HG02571 (cell line): ENCODE results near the gene PRKAG2.
"Not testable (repeated sequence)": the region's sequence is repeated elsewhere in the genome, so short reads cannot be mapped to it uniquely, and the experiment has no call there.

Source experiments
- ATAC-seq: cut with Tn5 transposase; IDR thresholded peaks from one replicate; pipeline ENCODE4 v1.9.1; 2021; ENCODE audit warnings: mild to moderate bottlenecking, moderate library complexity; ENCODE audit not compliant: unreplicated experiment

The PRKAG2 gene

GRCh38 chr7:151837285-151838042 lies 39.5 kb downstream of the PRKAG2 start:
- ATAC-seq = no peak

- no peak for ATAC-seq
Observed at GRCh38 chr7:151836927-151837205, 40.0 kb downstream of the PRKAG2 start.

GRCh38 chr7:151836191-151836926 lies 40.6 kb downstream of the PRKAG2 start:
- no peak for ATAC-seq

DNA sequence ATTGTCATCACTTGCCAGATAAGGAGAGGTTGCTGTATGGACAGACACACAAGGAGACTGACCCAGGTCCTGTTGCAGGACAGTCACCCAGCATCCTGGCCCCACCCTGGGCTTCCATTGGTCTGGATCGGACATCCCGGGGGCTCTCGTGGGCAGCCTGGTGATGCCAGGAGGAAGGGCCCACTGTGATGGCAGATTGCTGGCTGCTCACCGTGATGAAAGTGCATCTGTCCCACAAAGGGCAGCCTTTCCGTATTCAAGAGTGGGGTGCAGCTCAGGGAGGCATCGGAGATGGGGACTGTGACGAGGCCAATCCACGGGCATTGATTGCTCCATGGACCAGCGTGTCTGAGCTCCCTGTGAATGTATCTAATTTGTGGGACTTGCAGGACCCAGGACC lies 41.3 kb downstream of the PRKAG2 start:
- ATAC-seq = no peak

GRCh38 chr7:151834271-151835035 lies 42.5 kb downstream of the PRKAG2 start:
- ATAC-seq = no peak

GRCh38 chr7:151833691-151834090 lies 43.2 kb downstream of the PRKAG2 start:
- no peak for ATAC-seq

- no peak for ATAC-seq
Observed at GRCh38 chr7:151833213-151833651, 43.7 kb downstream of the PRKAG2 start.

DNA sequence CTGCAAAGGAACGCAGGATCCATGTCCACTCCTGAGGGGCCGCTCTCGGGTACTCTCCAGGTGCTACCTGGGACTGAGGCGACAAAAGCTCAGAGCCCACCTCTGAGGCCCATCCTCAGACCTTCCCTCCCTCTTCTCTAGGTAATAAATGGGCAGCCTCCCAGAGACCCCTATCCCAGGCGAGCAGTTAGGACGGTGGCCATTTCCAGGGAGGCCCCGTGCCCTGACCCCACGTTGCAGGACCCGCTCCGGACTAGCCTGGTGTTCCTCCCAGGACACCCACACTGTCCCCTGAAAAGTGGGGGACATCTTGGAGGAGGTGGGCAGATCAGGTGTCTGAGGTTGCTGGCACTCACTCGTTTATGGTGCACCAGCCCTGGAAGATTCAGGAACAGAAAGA lies 44.3 kb downstream of the PRKAG2 start:
- ATAC-seq = no peak

- no peak for ATAC-seq
Observed at GRCh38 chr7:151832138-151832537, 44.8 kb downstream of the PRKAG2 start.

DNA sequence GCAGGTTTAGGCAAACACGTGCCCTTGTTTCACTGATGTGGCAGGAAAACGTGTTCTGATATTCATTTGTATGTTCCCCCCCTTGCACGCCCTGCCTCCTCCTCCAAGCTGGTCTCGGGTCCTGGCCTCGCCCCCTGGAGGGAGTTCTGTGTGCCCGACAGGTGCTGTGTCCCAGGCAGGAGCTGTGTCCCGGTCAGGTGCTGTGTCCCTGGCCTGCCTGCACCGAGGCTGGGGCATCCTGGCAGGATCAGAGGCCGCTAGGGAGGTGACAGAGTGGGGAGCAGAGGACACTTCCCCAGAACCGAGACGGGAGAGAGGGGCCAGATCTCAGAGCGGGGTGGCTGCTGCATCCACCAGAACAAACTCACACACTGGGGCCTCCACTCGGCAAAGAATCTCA lies 45.3 kb downstream of the PRKAG2 start:
- no peak for ATAC-seq

GRCh38 chr7:151830121-151830830 lies 46.6 kb downstream of the PRKAG2 start:
- ATAC-seq = no peak

- no peak for ATAC-seq
Observed at GRCh38 chr7:151829707-151830106, 47.2 kb downstream of the PRKAG2 start.

- ATAC-seq = no peak
Observed at GRCh38 chr7:151827620-151828019, 49.3 kb downstream of the PRKAG2 start.

DNA sequence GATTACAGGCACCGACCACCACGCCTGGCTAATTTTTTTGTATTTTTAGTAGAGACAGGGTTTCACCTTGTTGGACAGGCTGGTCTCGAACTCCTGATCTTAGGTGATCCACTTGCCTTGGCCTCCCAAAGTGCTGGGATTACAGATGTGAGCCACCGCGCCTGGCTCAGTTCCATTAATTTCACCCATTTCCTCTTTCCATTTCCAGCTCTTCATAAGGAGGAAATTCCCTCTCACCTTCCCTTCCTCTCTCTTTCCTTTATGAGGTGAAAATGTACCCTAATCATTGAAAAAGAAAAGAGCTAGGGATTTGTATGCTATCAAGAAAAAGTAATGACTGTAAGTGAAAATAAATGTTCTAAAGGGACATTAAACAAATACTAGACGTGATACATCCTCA lies 50.6 kb downstream of the PRKAG2 start:
- not testable (repeated sequence) for ATAC-seq

GRCh38 chr7:151825721-151826120 lies 51.2 kb downstream of the PRKAG2 start:
- ATAC-seq = no peak

DNA sequence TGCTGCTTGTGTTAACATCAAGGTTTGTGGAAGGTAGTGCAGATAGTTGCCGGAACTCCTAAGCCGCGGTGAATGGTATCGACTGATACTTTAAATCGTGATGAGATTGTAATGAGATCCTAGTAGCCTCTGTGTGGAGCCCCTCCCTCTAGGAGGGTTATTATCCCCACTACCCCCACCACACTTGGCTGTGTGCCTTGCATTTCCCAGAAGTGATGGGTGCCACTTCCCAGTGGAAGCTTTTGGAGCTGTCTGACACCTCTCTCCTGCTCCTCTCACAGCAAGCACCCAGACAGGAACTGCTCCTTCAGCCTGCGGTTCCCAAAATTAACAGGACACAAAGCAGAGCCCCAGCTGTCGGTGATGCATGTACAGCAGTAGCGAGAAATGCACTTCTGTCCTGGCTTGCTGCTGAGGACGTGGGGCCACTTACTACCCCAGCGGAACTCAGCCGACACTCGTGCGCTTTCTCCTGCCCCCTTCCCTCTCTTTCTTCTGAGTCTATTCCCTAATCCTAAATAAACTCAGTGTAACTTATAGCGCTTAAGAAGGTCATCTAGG lies 52.5 kb downstream of the PRKAG2 start:
- no peak for ATAC-seq

GRCh38 chr7:151823566-151824372 lies 53.1 kb downstream of the PRKAG2 start:
- ATAC-seq = no peak

GRCh38 chr7:151822541-151823181 lies 54.3 kb downstream of the PRKAG2 start:
- no peak for ATAC-seq

DNA sequence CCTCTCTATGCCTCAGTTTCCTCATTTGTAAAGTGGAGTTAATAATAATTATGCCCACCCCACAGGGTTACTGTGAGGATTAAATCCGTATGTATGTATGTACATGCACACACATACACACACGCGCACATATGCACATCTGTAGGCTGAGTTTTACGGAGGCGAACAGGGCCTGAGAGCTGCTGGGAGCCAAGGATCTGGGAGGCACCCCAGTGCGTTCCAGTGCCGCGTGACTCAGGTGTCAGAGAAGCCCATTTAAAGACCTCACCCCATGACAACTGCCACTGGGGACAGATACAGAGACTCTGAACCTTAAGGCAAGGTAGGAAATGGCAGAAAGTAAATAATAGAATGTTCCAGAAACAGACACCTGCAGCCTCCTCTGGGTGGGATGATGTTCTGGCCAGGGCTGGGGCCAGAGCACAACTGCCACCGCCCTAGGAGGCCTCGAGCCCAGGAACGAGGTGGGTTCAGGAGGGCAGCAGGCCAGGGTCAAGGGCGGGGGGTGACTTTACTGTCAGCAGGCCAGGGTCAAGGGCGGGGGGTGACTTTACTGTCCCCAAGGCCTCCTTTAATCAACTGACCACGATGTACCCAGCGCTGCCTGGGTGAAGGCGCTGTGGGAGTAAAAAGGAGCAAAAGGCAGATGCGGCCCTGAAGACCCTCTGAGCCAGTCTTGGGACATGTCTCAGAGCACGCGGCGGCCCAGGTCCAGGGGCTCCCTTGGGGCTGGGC lies 54.9 kb downstream of the PRKAG2 start:
- no peak for ATAC-seq
